SU-DHL-6 (cell line): ENCODE measurements around the gene TRIM32.

Source experiments
- EZH2phosphoT487 ChIP-seq: fragments of 200-600 bp; sonication (generic), shearing (Covaris generic); conservative IDR thresholded peaks from 2 replicates; pipeline ENCODE4 v1.6.1; 2018; ENCODE audit warnings: mild to moderate bottlenecking, antibody characterized with exemption, low read length, moderate library complexity, mixed read lengths
- TF ChIP-seq, protein P1 (sequence below): fragments of 200-600 bp; sonication (generic); IDR thresholded peaks from one replicate; pipeline ENCODE4 v1.5.1; 2017; ENCODE audit warnings: antibody characterized with exemption, mild to moderate bottlenecking, low read length, moderate library complexity; ENCODE audit not compliant: insufficient read depth, poor library complexity, severe bottlenecking

DNA sequence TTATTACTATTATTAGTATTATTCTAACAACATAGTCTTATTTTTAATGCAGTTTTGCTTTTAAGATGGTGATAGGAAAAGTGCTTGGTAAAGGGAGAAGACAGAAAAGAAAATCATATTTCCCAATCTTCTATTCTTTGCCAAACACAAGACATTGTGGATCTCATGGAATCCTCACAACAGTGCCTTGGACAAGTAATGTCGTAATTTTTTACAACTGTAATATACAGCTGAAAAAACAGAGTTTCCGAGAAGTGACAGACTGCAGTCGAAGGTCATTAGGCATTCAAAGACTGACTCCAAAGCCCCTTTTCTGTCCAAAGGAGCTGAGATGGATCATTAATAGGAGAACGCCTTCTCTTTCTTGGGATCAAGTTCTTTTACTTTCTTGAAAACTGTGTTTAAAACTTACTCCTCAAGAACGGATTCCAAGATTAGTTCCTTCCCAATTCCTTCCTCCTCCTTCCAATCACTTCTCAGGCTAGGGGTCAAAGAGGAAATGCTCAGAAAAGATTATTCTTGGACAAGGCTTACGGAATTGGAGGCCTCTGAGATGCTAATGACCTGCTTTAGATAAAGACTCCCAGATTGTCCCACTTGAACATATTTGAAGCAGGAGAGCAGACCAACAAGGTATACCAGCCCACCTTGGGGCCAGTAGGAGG is 24.3 kb upstream of the TRIM32 start:
- TF ChIP-seq, protein P1, sequence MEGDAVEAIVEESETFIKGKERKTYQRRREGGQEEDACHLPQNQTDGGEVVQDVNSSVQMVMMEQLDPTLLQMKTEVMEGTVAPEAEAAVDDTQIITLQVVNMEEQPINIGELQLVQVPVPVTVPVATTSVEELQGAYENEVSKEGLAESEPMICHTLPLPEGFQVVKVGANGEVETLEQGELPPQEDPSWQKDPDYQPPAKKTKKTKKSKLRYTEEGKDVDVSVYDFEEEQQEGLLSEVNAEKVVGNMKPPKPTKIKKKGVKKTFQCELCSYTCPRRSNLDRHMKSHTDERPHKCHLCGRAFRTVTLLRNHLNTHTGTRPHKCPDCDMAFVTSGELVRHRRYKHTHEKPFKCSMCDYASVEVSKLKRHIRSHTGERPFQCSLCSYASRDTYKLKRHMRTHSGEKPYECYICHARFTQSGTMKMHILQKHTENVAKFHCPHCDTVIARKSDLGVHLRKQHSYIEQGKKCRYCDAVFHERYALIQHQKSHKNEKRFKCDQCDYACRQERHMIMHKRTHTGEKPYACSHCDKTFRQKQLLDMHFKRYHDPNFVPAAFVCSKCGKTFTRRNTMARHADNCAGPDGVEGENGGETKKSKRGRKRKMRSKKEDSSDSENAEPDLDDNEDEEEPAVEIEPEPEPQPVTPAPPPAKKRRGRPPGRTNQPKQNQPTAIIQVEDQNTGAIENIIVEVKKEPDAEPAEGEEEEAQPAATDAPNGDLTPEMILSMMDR, result no peak
- no peak for TF ChIP-seq EZH2phosphoT487
